Esophagus muscularis mucosa (tissue), 4 donors: ENCODE results near the gene FRS3. TPM values are rescaled to one million over a fixed set of nuclear protein-coding genes. Genes with fewer than 3 reads are reported as not detected.

Source experiments
- DNase-seq: peaks from one replicate; pipeline ENCODE4 v3.0.0-alpha.2; 2017; ENCODE audit errors: extremely low spot score
- H3K27ac ChIP-seq, 4 donors: fragments of 200-600 bp; sonication (generic); replicated peaks in 1 of 4; 1 replicate in 3 of 4; 2 replicates in 1 of 4; pipeline ENCODE4 v1.5.1; 2016 to 2019; ENCODE audit warnings: mild to moderate bottlenecking in 1 of 4
- H3K27me3 ChIP-seq, 4 donors: fragments of 200-600 bp; sonication (generic); one replicate each; pipeline versions ENCODE4 v1.5.1 to v1.6.0; 2016 to 2019
- H3K36me3 ChIP-seq, 4 donors: fragments of 200-600 bp; sonication (generic); one replicate each; pipeline ENCODE4 v1.5.1; 2016 to 2019
- H3K4me1 ChIP-seq, 4 donors: fragments of 200-600 bp; sonication (generic); one replicate each; pipeline ENCODE4 v1.5.1; 2016 to 2019
- H3K4me3 ChIP-seq, 4 donors: fragments of 200-600 bp; sonication (generic); 1 replicate in 2 of 4; 2 replicates in 2 of 4; pipeline ENCODE4 v1.5.1; 2016 to 2019; ENCODE audit warnings: mild to moderate bottlenecking in 4 of 4, moderate library complexity in 1 of 4
- H3K9me3 ChIP-seq, 4 donors: fragments of 200-600 bp; sonication (generic); 1 replicate in 3 of 4; 2 replicates in 1 of 4; pipeline ENCODE4 v1.5.1; 2016 to 2019
- EP300 ChIP-seq: sonication (generic); formaldehyde crosslinking; IDR thresholded peaks from one replicate; pipeline ENCODE4 v1.6.1; 2017; ENCODE audit warnings: antibody characterized with exemption
- POLR2A ChIP-seq: fragments of 450-650 bp; IDR thresholded peaks from one replicate; pipeline ENCODE4 v1.6.1; 2017; ENCODE audit warnings: antibody characterized with exemption, moderate library complexity, mild to moderate bottlenecking, low read depth
- POLR2AphosphoS5 ChIP-seq, 2 donors: sonication (generic); formaldehyde crosslinking; IDR thresholded peaks; one replicate each; pipeline ENCODE4 v1.6.1; 2017; ENCODE audit warnings: antibody characterized with exemption in 2 of 2
- WGBS: methylation state at CpG from one replicate; pipeline ENCODE4 v1.1.5; 2018; 5-methylcytosine and 5-hydroxymethylcytosine counted together
- intact Hi-C: fragments of 100-400 bp; cut with DNase I; formaldehyde crosslinking; loops from one replicate; pipeline ENCODE4 v1.15.1; 2023
- small RNA-seq, 3 donors: library from RNA; depleted of rRNA; stranded (forward); fragments of <200 nt; gene quantifications; one replicate each; pipeline ENCODE3, GENCODE V24; 2016
- total RNA-seq, 4 donors: library from RNA; depleted of rRNA; stranded (reverse); fragments of >200 nt; gene quantifications; one replicate each; pipeline versions ENCODE4 v1.1.0 to v1.2.1, GENCODE V29; 2016
- TF ChIP-seq, protein P1 (sequence below), 3 experiments: fragments of 200-600 bp in 2 of 3; fragments of 450-650 bp in 1 of 3; sonication (generic) in 2 of 3; IDR thresholded peaks; one replicate each; pipeline ENCODE4 v1.5.1; 2017 to 2019; ENCODE audit warnings: antibody characterized with exemption in 3 of 3, mild to moderate bottlenecking in 2 of 3, moderate library complexity in 1 of 3

FRS3 gene
- total RNA-seq, 4 donors from 2014 or later = 5.0 to 9.9 (median 6.7) TPM

- no peaks in the 10 kb centered on the region for H3K36me3 ChIP-seq
- no peak overlapping the region for H3K27ac ChIP-seq
- intact Hi-C loops = no loop called here
- peaks cover 73 to 93% (median 86%) of the 10 kb centered on the region in 4 donors for H3K4me1 ChIP-seq
- H3K9me3 ChIP-seq = no peaks in the 10 kb centered on the region
- DNase-seq = no peak
- TF ChIP-seq EP300 (no peak), POLR2AphosphoS5 (IDR thresholded peaks at IDR 0.05) (no peak), POLR2A (no peak)
- TF ChIP-seq, protein P1, sequence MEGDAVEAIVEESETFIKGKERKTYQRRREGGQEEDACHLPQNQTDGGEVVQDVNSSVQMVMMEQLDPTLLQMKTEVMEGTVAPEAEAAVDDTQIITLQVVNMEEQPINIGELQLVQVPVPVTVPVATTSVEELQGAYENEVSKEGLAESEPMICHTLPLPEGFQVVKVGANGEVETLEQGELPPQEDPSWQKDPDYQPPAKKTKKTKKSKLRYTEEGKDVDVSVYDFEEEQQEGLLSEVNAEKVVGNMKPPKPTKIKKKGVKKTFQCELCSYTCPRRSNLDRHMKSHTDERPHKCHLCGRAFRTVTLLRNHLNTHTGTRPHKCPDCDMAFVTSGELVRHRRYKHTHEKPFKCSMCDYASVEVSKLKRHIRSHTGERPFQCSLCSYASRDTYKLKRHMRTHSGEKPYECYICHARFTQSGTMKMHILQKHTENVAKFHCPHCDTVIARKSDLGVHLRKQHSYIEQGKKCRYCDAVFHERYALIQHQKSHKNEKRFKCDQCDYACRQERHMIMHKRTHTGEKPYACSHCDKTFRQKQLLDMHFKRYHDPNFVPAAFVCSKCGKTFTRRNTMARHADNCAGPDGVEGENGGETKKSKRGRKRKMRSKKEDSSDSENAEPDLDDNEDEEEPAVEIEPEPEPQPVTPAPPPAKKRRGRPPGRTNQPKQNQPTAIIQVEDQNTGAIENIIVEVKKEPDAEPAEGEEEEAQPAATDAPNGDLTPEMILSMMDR (IDR thresholded peaks at IDR 0.05) = no peak
- no CpG with 5 or more reads among the region's 3 CpGs for WGBS
- no peak overlapping the region for H3K4me3 ChIP-seq
- no peaks in the 10 kb centered on the region for H3K27me3 ChIP-seq
Measured at GRCh38 chr6:41720262-41720620, 59.5 kb downstream of the FRS3 start.

Small RNAs within 50 kb of the gene (small RNA-seq; reads per million reads assigned to genes)
- 0 reads per million in 3 donors for gene AL365205.2
- 0 reads per million in 3 donors for gene AL365205.3

Other genes with a start within 250 kb of the FRS3 start
- gene FOXP4, start 233.5 kb downstream of the FRS3 start, total RNA-seq = 10 to 100 TPM; 10.8 to 30.7 (median 17.7) TPM
- 1 to 10 TPM in 3 of 4 donors, under 1 TPM in 1; 0.83 to 4.6 (median 3.5) TPM for gene MDFI, start 141.4 kb downstream of the FRS3 start, total RNA-seq
- 10 to 100 TPM; 24.2 to 46.7 (median 33.1) TPM for gene TFEB, start 44.3 kb downstream of the FRS3 start, total RNA-seq
- gene PGC, start 32.5 kb downstream of the FRS3 start, total RNA-seq = 1 to 10 TPM in 1 of 4 donors, under 1 TPM in 2, not detected in 1; 0.83 to 1.1 (median 0.92) TPM
- 1 to 10 TPM; 2.1 to 5.8 (median 4.1) TPM for gene PRICKLE4, start 882 bp upstream of the FRS3 start, total RNA-seq
- 100 to 1,000 TPM in 2 of 4 donors, 10 to 100 TPM in 2; 52.1 to 117 (median 86.9) TPM for gene TOMM6, start 7.8 kb upstream of the FRS3 start, total RNA-seq
- gene USP49, start 115.5 kb upstream of the FRS3 start, total RNA-seq = 1 to 10 TPM; 1.3 to 2.5 (median 2.3) TPM
- gene MED20, start 141.2 kb upstream of the FRS3 start, total RNA-seq = 10 to 100 TPM in 3 of 4 donors, 1 to 10 TPM in 1; 9.6 to 14.9 (median 14.2) TPM
- 10 to 100 TPM in 2 of 4 donors, 1 to 10 TPM in 2; 5.8 to 11.6 (median 9.2) TPM for gene BYSL, start 141.6 kb upstream of the FRS3 start, total RNA-seq
- 100 to 1,000 TPM; 110 to 167 (median 133) TPM for gene CCND3, start 161.9 kb upstream of the FRS3 start, total RNA-seq